HEK293 (cell line): ENCODE results near the gene MRPS10.

ENCODE experiments used
- BCL11A ChIP-seq: fragments of 450-650 bp; formaldehyde crosslinking; IDR thresholded peaks from 2 replicates; pipeline ENCODE4 v1.5.1; 2016; ENCODE audit warnings: low read depth, missing biosample characterization, missing genetic modification characterization
- CTCF ChIP-seq: fragments of 450-650 bp; formaldehyde crosslinking; IDR thresholded peaks from 2 replicates; pipeline ENCODE4 v1.5.1; 2016; ENCODE audit warnings: missing biosample characterization, missing genetic modification characterization
- YY1 ChIP-seq: fragments of 450-650 bp; formaldehyde crosslinking; IDR thresholded peaks from 2 replicates; pipeline ENCODE4 v1.5.1; 2018; ENCODE audit warnings: missing biosample characterization, missing genetic modification characterization
- ZNF529 ChIP-seq: fragments of 450-650 bp; formaldehyde crosslinking; IDR thresholded peaks from 2 replicates; pipeline ENCODE4 v1.5.1; 2017; ENCODE audit warnings: missing genetic modification characterization, missing biosample characterization; ENCODE audit not compliant: insufficient replicate concordance
- TF ChIP-seq, protein P1 (sequence below): fragments of 450-650 bp; formaldehyde crosslinking; IDR thresholded peaks from 2 replicates; pipeline ENCODE4 v1.5.1; 2016; ENCODE audit warnings: missing biosample characterization, missing genetic modification characterization
- TF ChIP-seq, protein P2 (sequence below): fragments of 450-650 bp; formaldehyde crosslinking; conservative IDR thresholded peaks from 2 replicates; pipeline ENCODE4 v1.5.1; 2016; ENCODE audit warnings: low read depth, missing biosample characterization, missing genetic modification characterization
- TF ChIP-seq, protein P3 (sequence below): fragments of 450-650 bp; formaldehyde crosslinking; IDR thresholded peaks from 2 replicates; pipeline ENCODE4 v1.5.1; 2017; ENCODE audit warnings: missing biosample characterization, missing genetic modification characterization

DNA sequence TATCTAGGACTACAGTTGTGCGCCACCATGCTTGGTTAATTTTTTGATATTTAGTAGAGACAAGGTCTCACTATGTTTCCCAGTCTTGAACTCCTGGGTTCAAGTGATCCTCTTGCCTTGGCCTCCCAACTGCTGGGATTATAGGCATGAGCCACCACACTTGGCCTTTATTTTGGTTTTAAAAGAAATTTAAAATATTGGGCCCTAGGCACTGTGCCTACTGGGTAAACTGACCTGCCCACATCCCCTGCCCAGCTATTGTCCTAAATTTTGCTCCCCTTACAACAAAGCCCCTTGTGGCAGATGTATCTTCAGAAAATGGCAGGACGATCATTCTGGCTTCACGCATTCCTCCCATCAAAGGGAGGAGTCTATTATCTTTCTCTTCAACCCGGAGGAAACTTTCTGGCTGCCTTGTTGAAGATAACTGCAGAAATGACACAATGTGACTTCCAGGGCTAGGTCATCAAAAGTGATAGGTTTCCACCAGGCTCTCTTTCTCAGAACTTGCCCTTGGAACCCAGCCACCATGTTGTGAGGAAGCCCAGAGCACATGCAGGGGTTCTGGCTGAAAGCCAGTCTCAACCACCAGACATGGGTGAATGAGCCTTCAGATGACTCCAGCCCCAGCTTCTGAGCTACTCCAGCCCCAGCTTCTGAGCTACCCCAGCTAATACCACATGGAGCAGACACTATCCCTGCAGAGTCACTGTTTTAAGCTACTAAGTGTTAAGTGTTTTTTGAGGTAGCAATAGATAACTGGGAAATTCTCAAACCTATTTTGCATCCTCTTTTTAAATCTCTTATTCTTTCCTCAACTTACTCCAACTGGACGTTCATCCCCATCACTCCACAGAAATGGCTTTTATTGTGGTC, 18.3 kb downstream of the MRPS10 start:
- TF ChIP-seq YY1 (tag by site-specific recombination) (no peak), CTCF (no peak), ZNF529 (no peak), BCL11A (tag by site-specific recombination) (no peak)
- TF ChIP-seq, protein P1, sequence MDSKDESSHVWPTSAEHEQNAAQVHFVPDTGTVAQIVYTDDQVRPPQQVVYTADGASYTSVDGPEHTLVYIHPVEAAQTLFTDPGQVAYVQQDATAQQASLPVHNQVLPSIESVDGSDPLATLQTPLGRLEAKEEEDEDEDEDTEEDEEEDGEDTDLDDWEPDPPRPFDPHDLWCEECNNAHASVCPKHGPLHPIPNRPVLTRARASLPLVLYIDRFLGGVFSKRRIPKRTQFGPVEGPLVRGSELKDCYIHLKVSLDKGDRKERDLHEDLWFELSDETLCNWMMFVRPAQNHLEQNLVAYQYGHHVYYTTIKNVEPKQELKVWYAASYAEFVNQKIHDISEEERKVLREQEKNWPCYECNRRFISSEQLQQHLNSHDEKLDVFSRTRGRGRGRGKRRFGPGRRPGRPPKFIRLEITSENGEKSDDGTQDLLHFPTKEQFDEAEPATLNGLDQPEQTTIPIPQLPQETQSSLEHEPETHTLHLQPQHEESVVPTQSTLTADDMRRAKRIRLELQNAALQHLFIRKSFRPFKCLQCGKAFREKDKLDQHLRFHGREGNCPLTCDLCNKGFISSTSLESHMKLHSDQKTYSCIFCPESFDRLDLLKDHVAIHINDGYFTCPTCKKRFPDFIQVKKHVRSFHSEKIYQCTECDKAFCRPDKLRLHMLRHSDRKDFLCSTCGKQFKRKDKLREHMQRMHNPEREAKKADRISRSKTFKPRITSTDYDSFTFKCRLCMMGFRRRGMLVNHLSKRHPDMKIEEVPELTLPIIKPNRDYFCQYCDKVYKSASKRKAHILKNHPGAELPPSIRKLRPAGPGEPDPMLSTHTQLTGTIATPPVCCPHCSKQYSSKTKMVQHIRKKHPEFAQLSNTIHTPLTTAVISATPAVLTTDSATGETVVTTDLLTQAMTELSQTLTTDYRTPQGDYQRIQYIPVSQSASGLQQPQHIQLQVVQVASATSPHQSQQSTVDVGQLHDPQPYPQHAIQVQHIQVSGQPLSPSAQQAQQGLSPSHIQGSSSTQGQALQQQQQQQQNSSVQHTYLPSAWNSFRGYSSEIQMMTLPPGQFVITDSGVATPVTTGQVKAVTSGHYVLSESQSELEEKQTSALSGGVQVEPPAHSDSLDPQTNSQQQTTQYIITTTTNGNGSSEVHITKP, result no peak
- TF ChIP-seq, protein P2, sequence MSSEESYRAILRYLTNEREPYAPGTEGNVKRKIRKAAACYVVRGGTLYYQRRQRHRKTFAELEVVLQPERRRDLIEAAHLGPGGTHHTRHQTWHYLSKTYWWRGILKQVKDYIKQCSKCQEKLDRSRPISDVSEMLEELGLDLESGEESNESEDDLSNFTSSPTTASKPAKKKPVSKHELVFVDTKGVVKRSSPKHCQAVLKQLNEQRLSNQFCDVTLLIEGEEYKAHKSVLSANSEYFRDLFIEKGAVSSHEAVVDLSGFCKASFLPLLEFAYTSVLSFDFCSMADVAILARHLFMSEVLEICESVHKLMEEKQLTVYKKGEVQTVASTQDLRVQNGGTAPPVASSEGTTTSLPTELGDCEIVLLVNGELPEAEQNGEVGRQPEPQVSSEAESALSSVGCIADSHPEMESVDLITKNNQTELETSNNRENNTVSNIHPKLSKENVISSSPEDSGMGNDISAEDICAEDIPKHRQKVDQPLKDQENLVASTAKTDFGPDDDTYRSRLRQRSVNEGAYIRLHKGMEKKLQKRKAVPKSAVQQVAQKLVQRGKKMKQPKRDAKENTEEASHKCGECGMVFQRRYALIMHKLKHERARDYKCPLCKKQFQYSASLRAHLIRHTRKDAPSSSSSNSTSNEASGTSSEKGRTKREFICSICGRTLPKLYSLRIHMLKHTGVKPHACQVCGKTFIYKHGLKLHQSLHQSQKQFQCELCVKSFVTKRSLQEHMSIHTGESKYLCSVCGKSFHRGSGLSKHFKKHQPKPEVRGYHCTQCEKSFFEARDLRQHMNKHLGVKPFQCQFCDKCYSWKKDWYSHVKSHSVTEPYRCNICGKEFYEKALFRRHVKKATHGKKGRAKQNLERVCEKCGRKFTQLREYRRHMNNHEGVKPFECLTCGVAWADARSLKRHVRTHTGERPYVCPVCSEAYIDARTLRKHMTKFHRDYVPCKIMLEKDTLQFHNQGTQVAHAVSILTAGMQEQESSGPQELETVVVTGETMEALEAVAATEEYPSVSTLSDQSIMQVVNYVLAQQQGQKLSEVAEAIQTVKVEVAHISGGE (tag by site-specific recombination), result no peak
- TF ChIP-seq, protein P3, sequence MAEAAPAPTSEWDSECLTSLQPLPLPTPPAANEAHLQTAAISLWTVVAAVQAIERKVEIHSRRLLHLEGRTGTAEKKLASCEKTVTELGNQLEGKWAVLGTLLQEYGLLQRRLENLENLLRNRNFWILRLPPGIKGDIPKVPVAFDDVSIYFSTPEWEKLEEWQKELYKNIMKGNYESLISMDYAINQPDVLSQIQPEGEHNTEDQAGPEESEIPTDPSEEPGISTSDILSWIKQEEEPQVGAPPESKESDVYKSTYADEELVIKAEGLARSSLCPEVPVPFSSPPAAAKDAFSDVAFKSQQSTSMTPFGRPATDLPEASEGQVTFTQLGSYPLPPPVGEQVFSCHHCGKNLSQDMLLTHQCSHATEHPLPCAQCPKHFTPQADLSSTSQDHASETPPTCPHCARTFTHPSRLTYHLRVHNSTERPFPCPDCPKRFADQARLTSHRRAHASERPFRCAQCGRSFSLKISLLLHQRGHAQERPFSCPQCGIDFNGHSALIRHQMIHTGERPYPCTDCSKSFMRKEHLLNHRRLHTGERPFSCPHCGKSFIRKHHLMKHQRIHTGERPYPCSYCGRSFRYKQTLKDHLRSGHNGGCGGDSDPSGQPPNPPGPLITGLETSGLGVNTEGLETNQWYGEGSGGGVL (tag by site-specific recombination), result no peak
